ENCODE results near the gene UBAC2. TPM values are rescaled to one million over a fixed set of nuclear protein-coding genes. Genes with fewer than 3 reads are reported as not detected.

The UBAC2 gene
- total and polyA plus RNA-seq, 2 experiments from 2014 or later: 71.2 to 130 TPM

DNA sequence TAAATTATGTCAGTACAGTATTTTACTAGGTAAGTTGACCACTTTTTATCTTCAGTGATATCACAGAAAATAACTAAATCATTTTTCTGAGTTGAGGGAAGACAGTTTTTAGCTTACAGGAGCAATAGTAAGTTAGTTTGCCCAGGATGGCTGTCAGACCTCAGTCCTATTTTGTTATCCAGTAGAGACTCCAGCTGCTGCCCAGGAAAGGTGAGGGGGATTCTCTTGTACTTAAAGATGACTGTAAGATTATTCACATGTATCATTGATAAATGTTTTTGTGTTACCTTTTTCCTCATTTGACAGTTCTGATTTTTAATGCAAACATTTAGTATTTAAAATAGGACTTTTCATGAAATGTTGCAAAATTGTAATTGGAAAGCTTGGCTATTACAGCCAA lies 121.1 kb downstream of the UBAC2 start:
- no peak for DNase-seq (ENCODE audit: low read depth in 1 of 2, low spot score in 1 of 2)
- no peak overlapping the region for H3K4me3 ChIP-seq
- no peaks in the 10 kb centered on the region for H3K9me3 ChIP-seq (ENCODE audit: low read depth)
- H3K27ac ChIP-seq: no peak overlapping the region
- no peaks in the 10 kb centered on the region for H3K27me3 ChIP-seq
- TF ChIP-seq, protein P1, sequence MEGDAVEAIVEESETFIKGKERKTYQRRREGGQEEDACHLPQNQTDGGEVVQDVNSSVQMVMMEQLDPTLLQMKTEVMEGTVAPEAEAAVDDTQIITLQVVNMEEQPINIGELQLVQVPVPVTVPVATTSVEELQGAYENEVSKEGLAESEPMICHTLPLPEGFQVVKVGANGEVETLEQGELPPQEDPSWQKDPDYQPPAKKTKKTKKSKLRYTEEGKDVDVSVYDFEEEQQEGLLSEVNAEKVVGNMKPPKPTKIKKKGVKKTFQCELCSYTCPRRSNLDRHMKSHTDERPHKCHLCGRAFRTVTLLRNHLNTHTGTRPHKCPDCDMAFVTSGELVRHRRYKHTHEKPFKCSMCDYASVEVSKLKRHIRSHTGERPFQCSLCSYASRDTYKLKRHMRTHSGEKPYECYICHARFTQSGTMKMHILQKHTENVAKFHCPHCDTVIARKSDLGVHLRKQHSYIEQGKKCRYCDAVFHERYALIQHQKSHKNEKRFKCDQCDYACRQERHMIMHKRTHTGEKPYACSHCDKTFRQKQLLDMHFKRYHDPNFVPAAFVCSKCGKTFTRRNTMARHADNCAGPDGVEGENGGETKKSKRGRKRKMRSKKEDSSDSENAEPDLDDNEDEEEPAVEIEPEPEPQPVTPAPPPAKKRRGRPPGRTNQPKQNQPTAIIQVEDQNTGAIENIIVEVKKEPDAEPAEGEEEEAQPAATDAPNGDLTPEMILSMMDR (IDR thresholded peaks at IDR 0.05; ENCODE audit: low read depth, low read length): no peak
- peaks cover 26% of the 10 kb centered on the region for H3K4me1 ChIP-seq (ENCODE audit: low read depth)
- H3K36me3 ChIP-seq: no peaks in the 10 kb centered on the region

DNA sequence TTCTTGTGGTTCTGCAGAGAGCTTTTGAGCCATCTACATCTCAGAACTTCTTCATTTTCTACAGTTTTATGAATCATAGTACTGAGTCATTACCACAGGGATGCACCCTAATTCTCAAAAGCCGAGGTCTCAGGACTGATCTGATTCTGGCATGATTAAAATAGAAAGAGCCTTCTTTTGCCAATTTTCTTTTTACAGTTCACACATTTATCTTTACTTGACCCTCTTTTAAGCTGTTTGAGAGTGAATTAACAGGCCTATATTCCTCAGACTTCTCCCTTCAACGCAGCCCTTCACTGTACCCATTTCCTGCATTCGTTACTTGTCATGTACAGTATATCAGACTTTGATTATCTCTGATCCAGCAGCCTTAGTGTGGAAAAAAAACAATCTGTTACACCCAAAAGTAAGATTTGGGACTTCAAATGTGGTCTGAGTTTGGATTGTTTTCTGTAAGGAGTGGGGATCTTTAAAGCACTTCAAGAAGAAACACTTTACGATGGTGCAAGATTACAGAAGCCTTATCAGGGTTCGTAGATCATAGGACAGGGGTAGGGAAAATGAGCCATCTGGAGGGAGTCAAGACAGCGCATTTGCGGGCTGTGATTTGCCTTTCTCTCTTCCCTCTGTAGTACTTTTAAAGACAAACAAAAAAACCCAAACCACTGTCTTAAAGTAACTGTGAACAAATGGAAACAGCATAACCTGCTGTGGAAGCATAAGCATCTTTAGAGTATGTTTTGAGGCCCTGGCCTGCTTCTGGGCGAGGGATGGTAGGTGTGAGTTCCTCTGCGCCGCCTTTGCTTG lies 121.8 kb downstream of the UBAC2 start:
- Histone ChIP-seq H3K4me1 (ENCODE audit: low read depth) (peaks cover 20% of the 10 kb centered on the region), H3K9me3 (ENCODE audit: low read depth) (no peaks in the 10 kb centered on the region), H3K4me3 (no peak overlapping the region), H3K27ac (no peak overlapping the region), H3K27me3 (no peaks in the 10 kb centered on the region), H3K36me3 (no peaks in the 10 kb centered on the region)
- DNase-seq (ENCODE audit: low read depth in 1 of 2, low spot score in 1 of 2): peak in 1 of 2 donors; percentile 70
- TF ChIP-seq, protein P1 (IDR thresholded peaks at IDR 0.05; ENCODE audit: low read depth, low read length): no peak

DNA sequence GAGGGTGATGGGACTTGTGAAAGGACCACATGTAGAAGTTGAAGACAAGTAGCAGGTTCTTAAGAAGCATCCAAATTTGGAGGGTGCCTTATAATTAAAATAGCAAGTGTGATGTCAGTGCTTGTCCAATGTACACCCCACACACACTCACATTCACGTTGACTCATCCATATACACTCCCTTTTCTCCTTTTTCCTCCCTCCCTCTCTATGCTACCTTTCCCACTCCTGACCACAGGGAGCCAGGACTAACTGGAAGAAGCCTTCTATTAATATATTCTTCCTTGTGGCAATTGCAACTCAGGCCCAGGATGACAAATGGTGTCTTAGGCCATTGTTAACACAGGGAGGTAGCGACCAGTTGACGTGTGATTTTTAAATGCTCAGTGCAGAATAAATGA lies 122.8 kb downstream of the UBAC2 start:
- H3K4me3 ChIP-seq: no peak overlapping the region
- no peak overlapping the region for H3K27ac ChIP-seq
- TF ChIP-seq, protein P1 (IDR thresholded peaks at IDR 0.05; ENCODE audit: low read depth, low read length): no peak
- H3K27me3 ChIP-seq: no peaks in the 10 kb centered on the region
- no peak for DNase-seq (ENCODE audit: low read depth in 1 of 2, low spot score in 1 of 2)
- H3K9me3 ChIP-seq (ENCODE audit: low read depth): no peaks in the 10 kb centered on the region
- no peaks in the 10 kb centered on the region for H3K36me3 ChIP-seq
- H3K4me1 ChIP-seq (ENCODE audit: low read depth): peaks cover 20% of the 10 kb centered on the region

DNA sequence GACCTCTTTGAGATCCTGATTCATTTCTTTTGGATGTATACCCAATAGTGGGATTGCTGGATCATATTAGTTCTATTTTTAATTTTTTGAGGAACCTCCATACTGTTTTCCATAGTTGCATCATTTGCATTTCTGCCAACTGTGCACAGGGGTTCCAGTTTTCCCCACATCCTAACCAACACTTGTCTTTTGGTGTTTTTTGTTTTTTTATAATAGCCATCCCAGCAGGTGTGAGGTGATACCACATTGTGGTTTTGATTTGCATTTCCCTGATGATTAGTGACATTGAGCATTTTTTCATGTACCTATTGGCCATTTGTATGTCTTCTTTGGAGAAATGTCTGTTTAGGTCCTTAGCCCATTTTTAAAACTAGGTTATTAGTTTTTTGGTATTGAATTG lies 125.4 kb downstream of the UBAC2 start:
- no peaks in the 10 kb centered on the region for H3K36me3 ChIP-seq
- TF ChIP-seq, protein P1 (IDR thresholded peaks at IDR 0.05; ENCODE audit: low read depth, low read length): no peak
- H3K4me3 ChIP-seq: no peak overlapping the region
- H3K4me1 ChIP-seq (ENCODE audit: low read depth): peaks cover 9% of the 10 kb centered on the region
- H3K27ac ChIP-seq: no peak overlapping the region
- no peaks in the 10 kb centered on the region for H3K27me3 ChIP-seq
- no peaks in the 10 kb centered on the region for H3K9me3 ChIP-seq (ENCODE audit: low read depth)
- no peak for DNase-seq (ENCODE audit: low read depth in 1 of 2, low spot score in 1 of 2)

DNA sequence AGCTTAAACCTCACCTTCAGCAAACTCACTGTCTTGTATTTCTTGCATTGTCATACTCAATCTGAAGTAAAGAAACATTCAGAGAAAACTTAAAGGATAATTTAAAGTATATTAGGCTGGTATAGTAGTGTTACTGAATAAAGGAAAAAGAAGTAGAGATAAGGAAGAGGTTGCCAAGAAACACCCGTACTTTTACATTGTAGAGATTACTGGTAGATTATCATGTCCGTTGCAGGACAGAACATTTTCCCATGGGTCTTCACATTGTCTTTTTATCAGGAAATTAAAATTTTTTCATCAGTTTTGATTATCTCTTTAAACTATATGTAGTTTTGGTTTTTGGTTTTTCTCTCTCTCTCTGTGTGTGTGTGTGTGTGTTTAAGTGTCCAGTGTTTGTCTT lies 126.5 kb downstream of the UBAC2 start:
- no peaks in the 10 kb centered on the region for H3K9me3 ChIP-seq (ENCODE audit: low read depth)
- TF ChIP-seq, protein P1 (IDR thresholded peaks at IDR 0.05; ENCODE audit: low read depth, low read length): no peak
- no peak overlapping the region for H3K27ac ChIP-seq
- no peak for DNase-seq (ENCODE audit: low read depth in 1 of 2, low spot score in 1 of 2)
- no peaks in the 10 kb centered on the region for H3K27me3 ChIP-seq
- peaks cover 8% of the 10 kb centered on the region for H3K4me1 ChIP-seq (ENCODE audit: low read depth)
- H3K36me3 ChIP-seq: no peaks in the 10 kb centered on the region
- H3K4me3 ChIP-seq: no peak overlapping the region
